Uterus (tissue), 4 donors: ENCODE results near the gene AGPAT2. TPM values are rescaled to one million over a fixed set of nuclear protein-coding genes. Genes with fewer than 3 reads are reported as not detected.

Experiments
- DNase-seq, 2 donors: peaks; one replicate each; pipeline ENCODE4 v3.0.0-alpha.2; 2019 to 2020
- H3K27ac ChIP-seq, 2 donors: fragments of 200-600 bp; sonication (generic); 1 replicate in 1 of 2; 2 replicates in 1 of 2; pipeline ENCODE4 v1.5.1; 2016 to 2018
- H3K27me3 ChIP-seq, 2 donors: fragments of 200-600 bp; sonication (generic); one replicate each; pipeline ENCODE4 v1.5.1; 2018 to 2019; ENCODE audit warnings: control low read depth in 1 of 2
- H3K36me3 ChIP-seq, 2 donors: fragments of 200-600 bp; sonication (generic); one replicate each; pipeline ENCODE4 v1.5.1; 2019; ENCODE audit warnings: control low read depth in 1 of 2
- H3K4me1 ChIP-seq, 2 donors: fragments of 200-600 bp; sonication (generic); one replicate each; pipeline ENCODE4 v1.5.1; 2018 to 2019; ENCODE audit warnings: control low read depth in 1 of 2
- H3K4me3 ChIP-seq, 2 donors: fragments of 200-600 bp; sonication (generic); 1 replicate in 1 of 2; 2 replicates in 1 of 2; pipeline ENCODE4 v1.5.1; 2018 to 2019; ENCODE audit warnings: mild to moderate bottlenecking in 1 of 2
- H3K9me3 ChIP-seq, 2 donors: fragments of 200-600 bp; sonication (generic); one replicate each; pipeline ENCODE4 v1.5.1; 2019; ENCODE audit warnings: control low read depth in 1 of 2
- CTCF ChIP-seq, 4 experiments: fragments of 200-600 bp in 2 of 4; fragments of 450-650 bp in 2 of 4; sonication (generic) in 2 of 4; IDR thresholded peaks; one replicate each; pipeline ENCODE4 v1.5.1; 2016 to 2019; ENCODE audit warnings: antibody characterized with exemption in 4 of 4, mild to moderate bottlenecking in 2 of 4, moderate library complexity in 1 of 4
- POLR2A ChIP-seq, 2 donors: fragments of 450-650 bp; IDR thresholded peaks; one replicate each; pipeline ENCODE4 v1.6.1; 2016; ENCODE audit warnings: antibody characterized with exemption in 2 of 2, mild to moderate bottlenecking in 1 of 2, moderate library complexity in 1 of 2
- intact Hi-C: fragments of 100-400 bp; cut with DNase I; formaldehyde crosslinking; loops from one replicate; pipeline ENCODE4 v1.15.1; 2023; ENCODE audit warnings: low total_unique reads
- total RNA-seq, 4 donors: library from RNA; depleted of rRNA in 3 of 4; stranded (reverse); fragments of >200 nt in 3 of 4; gene quantifications; one replicate each; pipeline versions ENCODE4 v1.1.0 to v1.2.4, GENCODE V29; 2014 to 2023
- donor health status: DM: yes; HTN: yes; CAD: no.

The AGPAT2 gene
- total RNA-seq, 4 donors from 2014 or later = 22.7 to 45.1 (median 38.6) TPM

GRCh38 chr9:136723362-136723976 lies 36.2 kb upstream of the AGPAT2 start:
- DNase-seq = no peak
- Histone ChIP-seq H3K36me3 (no peaks in the 10 kb centered on the region), H3K4me3 (no peak overlapping the region), H3K4me1 (peaks cover 0 to 21% of the 10 kb centered on the region in 2 donors), H3K9me3 (no peaks in the 10 kb centered on the region), H3K27me3 (no peaks in the 10 kb centered on the region), H3K27ac (no peak overlapping the region)
- intact Hi-C loops = no loop called here
- no peak for TF ChIP-seq POLR2A (IDR thresholded peaks at IDR 0.05)
- TF ChIP-seq CTCF (IDR thresholded peaks at IDR 0.05) = no peak

- no peak for TF ChIP-seq POLR2A (IDR thresholded peaks at IDR 0.05)
- TF ChIP-seq CTCF (IDR thresholded peaks at IDR 0.05) = no peak
- Histone ChIP-seq H3K36me3 (no peaks in the 10 kb centered on the region), H3K9me3 (no peaks in the 10 kb centered on the region), H3K4me1 (peaks cover 0 to 21% of the 10 kb centered on the region in 2 donors), H3K27me3 (no peaks in the 10 kb centered on the region), H3K27ac (no peak overlapping the region), H3K4me3 (no peak overlapping the region)
- no peak for DNase-seq
- intact Hi-C loops = no loop called here
Measured at GRCh38 chr9:136722969-136723356, 35.7 kb upstream of the AGPAT2 start.

- Histone ChIP-seq H3K4me1 (peaks cover 0 to 21% of the 10 kb centered on the region in 2 donors), H3K27me3 (no peaks in the 10 kb centered on the region), H3K9me3 (no peaks in the 10 kb centered on the region), H3K27ac (no peak overlapping the region), H3K36me3 (no peaks in the 10 kb centered on the region), H3K4me3 (no peak overlapping the region)
- intact Hi-C loops = no loop called here
- no peak for DNase-seq
- TF ChIP-seq CTCF (IDR thresholded peaks at IDR 0.05) (no peak), POLR2A (IDR thresholded peaks at IDR 0.05) (no peak)
Measured at GRCh38 chr9:136722093-136722968, 35.1 kb upstream of the AGPAT2 start.

DNA sequence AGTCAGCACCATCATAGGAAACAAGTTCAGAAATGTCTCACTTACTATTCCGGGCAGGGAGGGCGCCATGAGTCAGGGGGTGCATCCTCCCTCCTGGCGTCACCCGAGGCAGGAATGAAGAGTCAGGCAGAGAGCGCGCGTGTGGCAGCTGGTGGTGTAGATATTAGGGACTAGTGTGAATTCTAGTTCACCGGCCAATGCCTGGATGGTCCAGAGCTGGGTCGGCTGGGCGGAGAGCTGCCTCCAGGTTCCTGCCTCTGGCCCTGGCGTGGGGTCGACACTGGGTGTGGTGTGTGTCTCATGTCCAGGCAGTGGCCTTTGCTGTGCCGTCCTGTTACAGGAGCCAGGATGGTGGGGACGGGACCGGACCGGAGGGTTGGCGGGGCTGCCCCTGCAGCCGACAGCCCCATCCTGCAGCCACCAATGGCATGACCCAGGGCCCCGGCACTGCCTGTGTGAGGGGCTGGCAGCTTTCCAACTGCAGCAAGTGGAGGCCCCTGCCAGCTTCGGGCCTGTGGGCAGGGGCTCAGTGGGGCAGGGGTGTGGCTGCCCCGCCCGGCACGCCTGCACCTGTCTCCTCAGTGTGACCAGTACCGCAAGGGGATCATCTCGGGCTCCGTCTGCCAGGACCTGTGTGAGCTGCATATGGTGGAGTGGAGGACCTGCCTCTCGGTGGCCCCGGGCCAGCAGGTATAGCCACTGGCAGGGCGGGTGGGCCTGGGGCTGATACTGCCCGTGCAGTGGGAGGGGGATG lies 34.3 kb upstream of the AGPAT2 start:
- Histone ChIP-seq H3K27me3 (no peaks in the 10 kb centered on the region), H3K4me3 (no peak overlapping the region), H3K36me3 (no peaks in the 10 kb centered on the region), H3K9me3 (no peaks in the 10 kb centered on the region), H3K27ac (peak overlapping the region in 1 of 2 donors; percentile 49), H3K4me1 (peaks cover 0 to 13% of the 10 kb centered on the region in 2 donors)
- peak in 1 of 2 donors; percentile 59 for DNase-seq
- TF ChIP-seq POLR2A (IDR thresholded peaks at IDR 0.05) (no peak), CTCF (IDR thresholded peaks at IDR 0.05) (no peak)
- intact Hi-C loops = no loop called here
